H1 (cell line): ENCODE results near the gene PBX2. TPM values are rescaled to one million over a fixed set of nuclear protein-coding genes. Genes with fewer than 3 reads are reported as not detected.
"Not testable (repeated sequence)": the region's sequence is repeated elsewhere in the genome, so short reads cannot be mapped to it uniquely, and the experiment has no call there.

ENCODE experiments used
- CTCF ChIA-PET: fragments of 300-600 bp; sonication (Branson Sonifier 250); formaldehyde crosslinking; loops from one replicate; lab custom pipeline; 2021; ENCODE audit not compliant: partially characterized antibody; lab: Charles Lee
- POLR2A ChIA-PET: fragments of 300-600 bp; sonication (Branson Sonifier 250); formaldehyde crosslinking; loops from one replicate; lab custom pipeline; 2021; ENCODE audit warnings: inconsistent platforms; ENCODE audit not compliant: partially characterized antibody; lab: Charles Lee
- DNase-seq, 2 experiments: peaks; one replicate each; pipeline versions ENCODE4 v3.0.0 to v3.0.0-alpha.2; 2010 to 2022; ENCODE audit warnings: low spot score in 2 of 2, low read depth in 1 of 2, mixed read lengths in 1 of 2
- FAIRE-seq: peaks from 2 replicates; lab custom pipeline; 2011; peaks lifted over from hg19 to GRCh38; lab: Jason Lieb, UNC
- H2AFZ ChIP-seq: 2 replicates; pipeline ENCODE4 v1.8.1; 2012; ENCODE audit warnings: low read length, inconsistent platforms
- H2AK5ac ChIP-seq: 2 replicates; pipeline ENCODE4 v1.6.1; 2013; ENCODE audit warnings: low read depth, low read length
- H2BK120ac ChIP-seq: replicated peaks from 2 replicates; pipeline ENCODE3; 2013; ENCODE audit warnings: low read depth, low read length, inconsistent platforms
- H2BK12ac ChIP-seq: 2 replicates; pipeline ENCODE4 v1.6.1; 2013; ENCODE audit warnings: low read depth, low read length
- H2BK15ac ChIP-seq: 2 replicates; pipeline ENCODE4 v1.6.1; 2013; ENCODE audit warnings: low read length
- H2BK20ac ChIP-seq: 2 replicates; pipeline ENCODE4 v1.6.1; 2013; ENCODE audit warnings: low read length
- H2BK5ac ChIP-seq: 2 replicates; pipeline ENCODE4 v1.6.1; 2013; ENCODE audit warnings: low read depth, low read length
- H3K14ac ChIP-seq: 2 replicates; pipeline ENCODE4 v1.6.1; 2013; ENCODE audit warnings: inconsistent platforms; ENCODE audit not compliant: insufficient read length
- H3K18ac ChIP-seq: 2 replicates; pipeline ENCODE4 v1.6.1; 2013; ENCODE audit warnings: low read length; ENCODE audit errors: extremely low read depth
- H3K23ac ChIP-seq: 2 replicates; pipeline ENCODE4 v1.6.1; 2013; ENCODE audit warnings: inconsistent platforms; ENCODE audit not compliant: insufficient read length
- H3K23me2 ChIP-seq: 2 replicates; pipeline ENCODE4 v1.6.1; 2013; ENCODE audit warnings: low read depth, low read length
- H3K27ac ChIP-seq: 2 replicates; pipeline ENCODE4 v1.6.1; 2011; ENCODE audit warnings: low read depth, low read length, inconsistent platforms
- H3K27me3 ChIP-seq, 4 experiments: replicated peaks in 1 of 4; 1 replicate in 1 of 4; 2 replicates in 3 of 4; pipeline versions ENCODE4 v1.6.1 to v1.8.1; 2011 to 2013; ENCODE audit warnings: low read length in 3 of 4, mild to moderate bottlenecking in 3 of 4, inconsistent platforms in 2 of 4, mixed read lengths in 2 of 4, moderate library complexity in 1 of 4; ENCODE audit not compliant: control insufficient read depth in 3 of 4, insufficient read depth in 3 of 4; ENCODE audit errors: extremely low read depth in 1 of 4
- H3K36me3 ChIP-seq, 4 experiments: 2 replicates each; pipeline versions ENCODE4 v1.6.1 to v1.8.1; 2011 to 2013; ENCODE audit warnings: mild to moderate bottlenecking in 4 of 4, low read length in 3 of 4, moderate library complexity in 2 of 4, control low read depth in 1 of 4, inconsistent platforms in 1 of 4; ENCODE audit not compliant: insufficient read depth in 4 of 4, control insufficient read depth in 2 of 4
- H3K4ac ChIP-seq: replicated peaks from 2 replicates; pipeline ENCODE3; 2013; ENCODE audit warnings: low read length, low read depth, mixed read lengths, inconsistent platforms; ENCODE audit not compliant: insufficient read length
- H3K4me1 ChIP-seq, 4 experiments: replicated peaks in 1 of 4; 1 replicate in 1 of 4; 2 replicates in 3 of 4; pipeline versions ENCODE4 v1.6.1 to v1.8.1; 2011 to 2013; ENCODE audit warnings: low read length in 3 of 4, inconsistent platforms in 2 of 4, mixed read lengths in 1 of 4; ENCODE audit not compliant: insufficient read depth in 4 of 4, control insufficient read depth in 3 of 4
- H3K4me2 ChIP-seq, 2 experiments: 2 replicates each; pipeline versions ENCODE4 v1.6.1 to v1.8.1; 2011 to 2013; ENCODE audit warnings: low read depth in 2 of 2, low read length in 2 of 2, control low read depth in 1 of 2, inconsistent platforms in 1 of 2, mild to moderate bottlenecking in 1 of 2; ENCODE audit not compliant: insufficient read depth in 1 of 2
- H3K4me3 ChIP-seq, 4 experiments: fragments of 200-600, 300-600 bp in 1 of 4; sonication (generic), shearing (Covaris generic), sonication (Bioruptor Twin) in 1 of 4; 2 replicates each; pipeline versions ENCODE4 v1.5.1 to v1.8.1; 2011 to 2016; ENCODE audit warnings: low read length in 4 of 4, low read depth in 3 of 4, control low read depth in 2 of 4, inconsistent platforms in 2 of 4, mild to moderate bottlenecking in 2 of 4, mixed read lengths in 1 of 4, moderate library complexity in 1 of 4; ENCODE audit not compliant: insufficient read depth in 2 of 4; ENCODE audit errors: extremely low read depth in 1 of 4
- H3K56ac ChIP-seq: replicated peaks from 2 replicates; pipeline ENCODE3; 2013; ENCODE audit warnings: low read depth, mild to moderate bottlenecking, mixed read lengths, low read length, inconsistent platforms; ENCODE audit not compliant: insufficient read length
- H3K79me1 ChIP-seq: 2 replicates; pipeline ENCODE4 v1.6.1; 2013; ENCODE audit warnings: low read depth, low read length, control low read depth
- H3K79me2 ChIP-seq, 2 experiments: 2 replicates each; pipeline versions ENCODE4 v1.6.1 to v1.8.1; 2012 to 2013; ENCODE audit warnings: low read length in 2 of 2, mild to moderate bottlenecking in 2 of 2, inconsistent platforms in 1 of 2; ENCODE audit not compliant: insufficient read depth in 2 of 2, control insufficient read depth in 1 of 2
- H3K9ac ChIP-seq, 4 experiments: replicated peaks in 1 of 4; 1 replicate in 1 of 4; 2 replicates in 3 of 4; pipeline versions ENCODE4 v1.6.1 to v1.8.1; 2011 to 2013; ENCODE audit warnings: low read depth in 3 of 4, low read length in 3 of 4, control low read depth in 2 of 4, mild to moderate bottlenecking in 2 of 4, moderate library complexity in 2 of 4, inconsistent platforms in 1 of 4; ENCODE audit errors: extremely low read depth in 1 of 4
- H3K9me3 ChIP-seq, 2 experiments: 2 replicates each; pipeline versions ENCODE4 v1.6.1 to v1.8.1; 2012 to 2013; ENCODE audit warnings: mild to moderate bottlenecking in 2 of 2, moderate library complexity in 2 of 2, control low read depth in 1 of 2, inconsistent platforms in 1 of 2, low read depth in 1 of 2, low read length in 1 of 2, mixed read lengths in 1 of 2; ENCODE audit not compliant: insufficient read depth in 2 of 2
- H4K20me1 ChIP-seq, 2 experiments: replicated peaks in 1 of 2; 2 replicates each; pipeline versions ENCODE3 to v1.8.1; 2011 to 2013; ENCODE audit warnings: inconsistent platforms in 2 of 2, low read length in 2 of 2, mild to moderate bottlenecking in 1 of 2; ENCODE audit not compliant: insufficient read depth in 2 of 2, control insufficient read depth in 1 of 2
- H4K5ac ChIP-seq: 2 replicates; pipeline ENCODE4 v1.6.1; 2013; ENCODE audit warnings: low read length, low read depth, mixed read lengths, inconsistent platforms; ENCODE audit not compliant: insufficient read length
- H4K8ac ChIP-seq: 2 replicates; pipeline ENCODE4 v1.8.0; 2013; ENCODE audit warnings: mild to moderate bottlenecking, moderate library complexity, low read length, inconsistent platforms; ENCODE audit not compliant: insufficient read depth; ENCODE audit errors: extremely low read depth
- H4K91ac ChIP-seq: replicated peaks from 2 replicates; pipeline ENCODE3; 2013; ENCODE audit warnings: low read length, mixed read lengths, inconsistent platforms; ENCODE audit not compliant: insufficient read length
- WGBS, 2 experiments: shearing (Covaris generic) in 1 of 2; methylation state at CpG; one replicate each; pipeline versions ENCODE4 v1.1.6 to v1.1.7; 2013 to 2015; ENCODE audit warnings: low lambda C conversion rate in 2 of 2, mixed read lengths in 2 of 2, inconsistent platforms in 1 of 2, low coverage in 1 of 2, missing lambda C conversion rate in 1 of 2; ENCODE audit not compliant: insufficient replicate concordance in 2 of 2, insufficient coverage in 1 of 2, insufficient read length in 1 of 2; ENCODE audit errors: extremely low coverage in 1 of 2, missing lambda C conversion rate in 1 of 2; 5-methylcytosine and 5-hydroxymethylcytosine counted together
- polyA plus RNA-seq, 7 experiments: library from polyadenylated mRNA; depleted of rRNA in 3 of 7; stranded (reverse) in 5 of 7; unstranded in 2 of 7; fragments of >200 nt in 5 of 7; fragments of 200-250 nt in 2 of 7; gene quantifications; 1 replicate in 5 of 7; 2 replicates in 1 of 7; 4 replicates in 1 of 7; pipeline versions ENCODE4 v1.2.1 to v1.2.3, GENCODE V29; 2011 to 2013; ENCODE audit warnings: missing spikeins in 2 of 7, mixed read lengths in 2 of 7
- total RNA-seq: library from RNA; stranded (reverse); fragmentation: NEBNext Ultra II Directional; extraction: Animal tissue kit (Norgen Biotek cat#: 25700); gene quantifications from 2 replicates; pipeline ENCODE4 v1.2.1, GENCODE V29; 2021

Gene PBX2
- total and polyA plus RNA-seq, 2 of the 8 experiments (the other 6 are each of a cell fraction or from before 2014, with no cell fraction given) = 102 to 130 TPM

GRCh38 chr6:32193096-32193495, 3.1 kb upstream of the PBX2 start:
- not testable (repeated sequence) for H2BK20ac ChIP-seq, H3K14ac ChIP-seq, H4K5ac ChIP-seq, H3K27ac ChIP-seq, H3K23ac ChIP-seq, H3K9ac ChIP-seq, FAIRE-seq, H3K36me3 ChIP-seq, H2BK12ac ChIP-seq, H4K20me1 ChIP-seq, H3K9me3 ChIP-seq, DNase-seq, H4K91ac ChIP-seq, H2BK120ac ChIP-seq, H3K79me1 ChIP-seq, H3K27me3 ChIP-seq, H4K8ac ChIP-seq, H2AFZ ChIP-seq, H2AK5ac ChIP-seq, H3K4ac ChIP-seq, H2BK15ac ChIP-seq, H2BK5ac ChIP-seq, H3K56ac ChIP-seq
- H3K23me2 ChIP-seq = peaks cover 11% of the 10 kb centered on the region
- peak overlapping the region in 1 of 4 experiments; percentile 42; a peak in 1 of 8 replicates for H3K4me3 ChIP-seq
- H3K79me2 ChIP-seq = peaks cover 0 to 13% of the 10 kb centered on the region in 2 experiments; a peak in 2 of 4 replicates
- H3K4me2 ChIP-seq = peak overlapping the region; percentile 51 to 57; a peak in 2 of 4 replicates
- 0 out of 2 replicates have a peak overlapping the region, but pooled peaks have one; percentile 97 for H3K18ac ChIP-seq
- H3K4me1 ChIP-seq = peaks cover 8 to 48% (median 26%) of the 10 kb centered on the region in 4 experiments
- POLR2A ChIA-PET = interaction anchor here (1.0 to 13.3 kb wide), 6 partner anchors 14 to 779 kb away, joined by 3 to 194 read pairs (median 8); partner anchors contain the start of genes AGPAT1, PRRT1, RNF5 and TNXB
- 77% methylated on average over 13 of the region's 13 CpGs; no CpG with 5 or more reads in 1 of the 2 experiments for WGBS, 2 experiments
- CTCF ChIA-PET = interaction anchor here (1.0 to 1.6 kb wide), 6 partner anchors 10 to 778 kb away, joined by 3 to 6 read pairs (median 4); no protein-coding TSS in a partner anchor
